ENCODE data around the gene HS3ST3A1. TPM values are rescaled to one million over a fixed set of nuclear protein-coding genes. Genes with fewer than 3 reads are reported as not detected.

The HS3ST3A1 gene
- 1.2 and 2.0 TPM in 2 replicates for total RNA-seq
- 1.5 and 2.1 TPM in 2 replicates for polyA plus RNA-seq

DNA sequence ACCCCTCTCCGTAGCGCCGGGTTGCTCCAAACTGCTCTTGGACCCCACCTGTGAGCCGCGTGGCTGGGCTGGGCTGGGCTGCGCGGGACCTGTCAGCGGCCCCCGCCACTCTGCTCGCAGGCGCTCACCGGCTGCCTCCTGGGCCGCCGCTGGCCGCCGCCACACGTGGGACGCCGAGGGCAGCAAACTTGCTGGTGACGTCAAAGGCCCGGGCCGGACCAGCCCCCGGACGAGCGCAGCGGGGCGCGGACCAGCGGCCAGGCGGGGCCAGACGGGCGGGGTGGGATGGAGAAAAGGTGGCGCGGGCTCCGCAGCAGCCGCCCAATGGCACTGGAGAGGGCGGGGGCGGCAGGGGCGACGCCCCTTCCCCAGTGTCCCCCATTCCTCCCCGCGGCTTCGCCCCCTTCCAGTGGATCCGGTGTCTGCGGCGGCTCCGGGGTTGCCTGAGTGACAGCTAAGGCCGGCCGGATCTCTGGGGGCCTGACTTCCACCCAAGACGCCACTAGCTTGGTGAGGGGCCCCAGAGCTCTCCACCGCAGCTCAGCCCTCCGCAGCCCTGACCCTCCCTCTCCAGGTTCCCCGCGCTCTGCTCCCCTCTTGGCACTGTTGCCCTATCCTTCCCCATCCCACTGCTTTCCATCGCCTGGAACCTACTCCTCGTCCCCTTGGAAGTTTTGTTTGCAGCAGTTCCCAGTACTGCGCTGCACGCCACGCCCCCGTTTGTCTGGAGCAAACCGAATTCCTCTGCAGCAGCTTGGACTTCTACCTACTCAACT is at the start of gene HS3ST3A1:
TSS of gene HS3ST3A1 (minus strand) at position 154 of the 776 bp plus-strand sequence. CDS start 800 bp downstream, outside the sequence.
- H3K9me2 ChIP-seq (replicated peaks; ENCODE audit: insufficient read depth) = no peaks in the 10 kb centered on the region
- no peaks in the 10 kb centered on the region for H3K36me3 ChIP-seq (replicated peaks; ENCODE audit: insufficient read depth, low read depth)
- H3K4me3 ChIP-seq = peak within 1 kb of the TSS; percentile 75
- peaks cover 8% of the 10 kb centered on the region for H3K4me1 ChIP-seq (ENCODE audit: insufficient read depth)
- H4K20me1 ChIP-seq (ENCODE audit: insufficient read depth, poor library complexity, severe bottlenecking) = no peaks in the 10 kb centered on the region
- peak within 1 kb of the TSS; percentile 77 for H2AFZ ChIP-seq
- no peaks in the 10 kb centered on the region for H3K9me3 ChIP-seq (ENCODE audit: low read depth)
- H3K4me2 ChIP-seq = peak within 1 kb of the TSS; percentile 98
- 2% methylated on average over 42 of the region's 61 CpGs for WGBS (ENCODE audit: low lambda C conversion rate, missing lambda C conversion rate)
- TF ChIP-seq EZH2 (IDR thresholded peaks at IDR 0.05; ENCODE audit: borderline replicate concordance) (no peak), EZH2phosphoT487 (IDR thresholded peaks at IDR 0.05; ENCODE audit: low read depth, severe bottlenecking, unreplicated experiment) (no peak)
- TF ChIP-seq, protein P1, sequence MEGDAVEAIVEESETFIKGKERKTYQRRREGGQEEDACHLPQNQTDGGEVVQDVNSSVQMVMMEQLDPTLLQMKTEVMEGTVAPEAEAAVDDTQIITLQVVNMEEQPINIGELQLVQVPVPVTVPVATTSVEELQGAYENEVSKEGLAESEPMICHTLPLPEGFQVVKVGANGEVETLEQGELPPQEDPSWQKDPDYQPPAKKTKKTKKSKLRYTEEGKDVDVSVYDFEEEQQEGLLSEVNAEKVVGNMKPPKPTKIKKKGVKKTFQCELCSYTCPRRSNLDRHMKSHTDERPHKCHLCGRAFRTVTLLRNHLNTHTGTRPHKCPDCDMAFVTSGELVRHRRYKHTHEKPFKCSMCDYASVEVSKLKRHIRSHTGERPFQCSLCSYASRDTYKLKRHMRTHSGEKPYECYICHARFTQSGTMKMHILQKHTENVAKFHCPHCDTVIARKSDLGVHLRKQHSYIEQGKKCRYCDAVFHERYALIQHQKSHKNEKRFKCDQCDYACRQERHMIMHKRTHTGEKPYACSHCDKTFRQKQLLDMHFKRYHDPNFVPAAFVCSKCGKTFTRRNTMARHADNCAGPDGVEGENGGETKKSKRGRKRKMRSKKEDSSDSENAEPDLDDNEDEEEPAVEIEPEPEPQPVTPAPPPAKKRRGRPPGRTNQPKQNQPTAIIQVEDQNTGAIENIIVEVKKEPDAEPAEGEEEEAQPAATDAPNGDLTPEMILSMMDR (IDR thresholded peaks at IDR 0.05; ENCODE audit: poor library complexity) = no peak
- no peaks in the 10 kb centered on the region for H3K79me2 ChIP-seq
- H3K27ac ChIP-seq = no peak within 1 kb of the TSS
- H3K27me3 ChIP-seq = peaks cover 53% of the 10 kb centered on the region
- DNase-seq (ENCODE audit: low spot score) = peak; percentile 81

DNA sequence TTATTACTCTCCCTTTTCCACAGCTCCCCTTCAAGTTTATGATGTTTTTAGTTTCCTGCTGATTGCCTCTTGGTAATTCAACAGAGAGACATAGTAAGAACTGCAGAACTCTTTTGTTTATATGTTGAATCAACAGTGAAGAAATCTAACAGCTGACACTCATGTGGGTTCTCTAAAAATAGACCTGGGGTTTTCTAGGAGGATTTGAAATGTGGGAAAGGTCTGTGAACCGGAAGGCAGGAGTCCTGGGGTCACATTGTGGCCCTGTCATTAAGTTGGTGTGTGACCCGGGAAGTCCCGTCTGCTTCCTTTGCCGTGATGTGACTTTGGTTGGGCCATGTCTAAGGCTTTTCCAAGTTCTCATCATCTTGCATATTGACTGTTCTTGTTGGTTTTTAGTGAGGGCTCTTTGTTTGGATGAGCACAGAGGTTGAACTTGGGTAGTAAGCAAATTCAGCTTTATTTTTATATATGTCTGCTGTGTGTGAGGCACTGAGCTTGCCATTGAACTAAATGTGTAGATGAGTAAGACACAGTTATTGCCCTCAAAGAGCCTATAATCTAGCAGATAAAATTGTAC is 48.5 kb upstream of the HS3ST3A1 start:
- 76% methylated on average over 4 of the region's 4 CpGs for WGBS (ENCODE audit: low lambda C conversion rate, missing lambda C conversion rate)
- H3K36me3 ChIP-seq (replicated peaks; ENCODE audit: insufficient read depth, low read depth) = no peaks in the 10 kb centered on the region
- H3K4me2 ChIP-seq = no peak overlapping the region
- H4K20me1 ChIP-seq (ENCODE audit: insufficient read depth, poor library complexity, severe bottlenecking) = no peaks in the 10 kb centered on the region
- H3K27ac ChIP-seq = no peak overlapping the region
- DNase-seq (ENCODE audit: low spot score) = no peak
- no peak overlapping the region for H2AFZ ChIP-seq
- H3K27me3 ChIP-seq = no peaks in the 10 kb centered on the region
- no peaks in the 10 kb centered on the region for H3K9me3 ChIP-seq (ENCODE audit: low read depth)
- H3K9me2 ChIP-seq (replicated peaks; ENCODE audit: insufficient read depth) = no peaks in the 10 kb centered on the region
- no peaks in the 10 kb centered on the region for H3K79me2 ChIP-seq
- no peak overlapping the region for H3K4me3 ChIP-seq
- H3K4me1 ChIP-seq (ENCODE audit: insufficient read depth) = no peaks in the 10 kb centered on the region
- TF ChIP-seq EZH2 (IDR thresholded peaks at IDR 0.05; ENCODE audit: borderline replicate concordance) = no peak
- no peak for TF ChIP-seq EZH2phosphoT487 (IDR thresholded peaks at IDR 0.05; ENCODE audit: low read depth, severe bottlenecking, unreplicated experiment)
- TF ChIP-seq, protein P1 (IDR thresholded peaks at IDR 0.05; ENCODE audit: poor library complexity) = no peak

DNA sequence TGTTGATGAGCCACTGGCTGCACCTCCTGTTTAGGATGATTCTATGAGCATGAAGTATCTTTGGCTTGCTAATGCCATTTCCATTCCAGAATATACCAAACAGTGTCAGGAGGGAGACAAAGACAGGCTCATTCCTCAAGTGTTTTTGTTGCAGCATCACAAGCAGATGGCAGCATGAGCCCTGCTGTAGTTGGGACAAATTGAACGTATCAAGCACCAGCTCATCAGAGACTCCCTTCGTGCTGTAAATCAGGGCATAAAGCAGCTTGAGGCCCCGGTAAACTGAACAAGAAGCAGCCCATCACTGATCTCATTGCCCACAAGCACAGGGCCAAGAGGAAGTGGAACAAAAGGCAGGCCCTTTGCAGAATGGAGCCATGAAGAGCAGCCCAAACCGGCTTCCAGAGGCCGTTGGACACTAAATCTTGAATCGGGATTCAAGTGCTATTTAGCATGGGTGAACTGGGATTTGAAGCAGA is 45.9 kb upstream of the HS3ST3A1 start:
- no peak overlapping the region for H2AFZ ChIP-seq
- no peaks in the 10 kb centered on the region for H3K9me3 ChIP-seq (ENCODE audit: low read depth)
- H3K4me2 ChIP-seq = no peak overlapping the region
- H3K27ac ChIP-seq = no peak overlapping the region
- no peaks in the 10 kb centered on the region for H3K36me3 ChIP-seq (replicated peaks; ENCODE audit: insufficient read depth, low read depth)
- H4K20me1 ChIP-seq (ENCODE audit: insufficient read depth, poor library complexity, severe bottlenecking) = no peaks in the 10 kb centered on the region
- no peaks in the 10 kb centered on the region for H3K9me2 ChIP-seq (replicated peaks; ENCODE audit: insufficient read depth)
- H3K4me3 ChIP-seq = no peak overlapping the region
- no peak for DNase-seq (ENCODE audit: low spot score)
- WGBS (ENCODE audit: low lambda C conversion rate, missing lambda C conversion rate) = 76% methylated on average over 6 of the region's 6 CpGs
- H3K4me1 ChIP-seq (ENCODE audit: insufficient read depth) = no peaks in the 10 kb centered on the region
- TF ChIP-seq EZH2phosphoT487 (IDR thresholded peaks at IDR 0.05; ENCODE audit: low read depth, severe bottlenecking, unreplicated experiment) (no peak), EZH2 (IDR thresholded peaks at IDR 0.05; ENCODE audit: borderline replicate concordance) (no peak)
- TF ChIP-seq, protein P1 (IDR thresholded peaks at IDR 0.05; ENCODE audit: poor library complexity) = peak; percentile 17
- no peaks in the 10 kb centered on the region for H3K27me3 ChIP-seq
- H3K79me2 ChIP-seq = no peaks in the 10 kb centered on the region
